Measurements from ENCODE around the gene LINC01488. TPM values are rescaled to one million over a fixed set of nuclear protein-coding genes. Genes with fewer than 3 reads are reported as not detected.
A peak's percentile ranks its signal among the peaks of the same experiment; 100 is the strongest.

Gene LINC01488
- total RNA-seq, 2 donors from 2014 or later = not detected

GRCh38 chr11:69443138-69443967 is 38.1 kb upstream of the LINC01488 start:
- ATAC-seq (peak; percentile 87 to 93), DNase-seq (ENCODE audit: low spot score in 2 of 2) (peak; percentile 77 to 78)
- H3K9me3 Mint-ChIP-seq = no peaks in the 10 kb centered on the region
- no peak overlapping the region for H3K27ac Mint-ChIP-seq
- H3K36me3 Mint-ChIP-seq = no peaks in the 10 kb centered on the region

- no peak for ATAC-seq
- Mint-ChIP-seq H3K27ac (no peak overlapping the region), H3K9me3 (no peaks in the 10 kb centered on the region), H3K36me3 (no peaks in the 10 kb centered on the region)
- no peak for DNase-seq (ENCODE audit: low spot score in 2 of 2)
These were observed 37.5 kb upstream of the LINC01488 start for GRCh38 chr11:69443968-69444364.

DNA sequence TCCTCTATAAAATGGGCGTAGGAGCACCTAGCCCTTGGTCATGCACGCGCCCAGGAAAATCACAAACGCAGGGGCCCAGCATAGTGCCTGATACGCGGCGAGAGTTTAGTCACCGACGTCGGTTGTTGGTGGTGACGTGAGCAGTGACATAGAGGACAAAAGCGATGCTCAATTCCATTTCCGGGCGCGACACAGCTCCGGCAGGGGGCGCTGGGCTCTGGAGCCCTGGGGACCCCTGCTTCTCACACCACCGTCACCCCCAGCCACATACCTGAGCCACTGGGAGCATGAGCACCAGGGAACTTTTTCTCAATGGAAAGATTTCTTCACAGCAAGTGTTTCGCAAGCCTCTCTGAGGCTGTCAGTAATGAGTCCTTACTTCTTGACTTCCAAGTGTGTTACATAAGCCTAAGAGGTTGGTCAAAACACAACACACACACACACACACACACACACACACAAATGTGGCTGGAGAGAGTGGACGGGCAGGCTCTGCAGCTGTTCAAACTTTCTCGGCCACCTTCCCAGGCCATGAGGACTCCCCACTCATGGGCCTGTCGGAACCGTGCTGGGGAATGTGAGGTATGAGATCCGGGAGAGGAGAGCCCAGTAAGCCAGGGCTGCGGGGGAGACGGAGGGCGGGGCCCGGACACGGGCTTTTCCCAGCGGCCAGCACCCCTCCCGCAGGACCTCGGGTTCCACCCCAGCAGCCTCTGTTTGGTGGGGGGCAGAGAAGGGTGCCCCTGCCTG is 36.9 kb upstream of the LINC01488 start:
- no peak for DNase-seq (ENCODE audit: low spot score in 2 of 2)
- no peak overlapping the region for H3K27ac Mint-ChIP-seq
- no peaks in the 10 kb centered on the region for H3K36me3 Mint-ChIP-seq
- H3K9me3 Mint-ChIP-seq = no peaks in the 10 kb centered on the region
- ATAC-seq = no peak

DNA sequence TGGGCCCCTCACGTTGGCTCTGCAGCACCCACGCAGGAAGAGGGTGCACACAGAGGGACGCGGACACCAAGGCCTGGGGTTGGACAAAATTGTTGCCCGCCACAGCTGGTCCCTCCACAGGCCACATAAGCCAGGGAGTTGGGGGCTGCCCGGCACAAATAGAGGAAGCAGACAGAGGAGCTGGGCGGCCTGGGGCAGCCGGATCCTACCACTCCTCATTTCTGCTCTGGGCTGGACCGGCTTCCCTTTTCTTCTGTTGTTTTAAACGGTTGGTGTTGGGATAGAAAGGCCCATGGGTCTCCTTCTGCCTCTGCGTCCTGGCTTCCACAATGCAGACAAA is 36.4 kb upstream of the LINC01488 start:
- no peaks in the 10 kb centered on the region for H3K9me3 Mint-ChIP-seq
- ATAC-seq = no peak
- no peak overlapping the region for H3K27ac Mint-ChIP-seq
- no peaks in the 10 kb centered on the region for H3K36me3 Mint-ChIP-seq
- DNase-seq (ENCODE audit: low spot score in 2 of 2) = no peak

GRCh38 chr11:69446108-69446507 is 35.4 kb upstream of the LINC01488 start:
- no peak overlapping the region for H3K27ac Mint-ChIP-seq
- no peak for DNase-seq (ENCODE audit: low spot score in 2 of 2)
- no peaks in the 10 kb centered on the region for H3K9me3 Mint-ChIP-seq
- H3K36me3 Mint-ChIP-seq = no peaks in the 10 kb centered on the region
- no peak for ATAC-seq

DNA sequence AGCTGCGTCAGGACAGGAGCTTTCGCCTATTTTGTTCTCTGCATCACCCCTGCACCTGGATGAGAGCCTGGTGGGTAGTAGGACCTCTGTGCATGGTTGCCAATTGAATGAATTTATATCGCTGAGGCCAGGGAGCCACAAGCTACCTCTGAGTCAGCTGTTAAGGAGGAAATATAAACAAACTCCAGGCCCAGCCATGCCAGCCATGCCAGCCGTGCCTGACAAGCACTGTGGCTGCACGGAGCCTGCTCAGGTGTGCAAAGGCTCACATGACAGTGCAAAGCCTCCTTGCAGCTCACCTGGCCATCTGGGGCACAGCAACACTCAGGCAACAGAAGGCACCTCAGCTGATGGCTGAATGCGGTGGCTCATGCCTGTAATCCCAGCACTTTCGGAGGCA is 33.7 kb upstream of the LINC01488 start:
- no peaks in the 10 kb centered on the region for H3K9me3 Mint-ChIP-seq
- DNase-seq (ENCODE audit: low spot score in 2 of 2) = no peak

GRCh38 chr11:69448471-69449284 is 32.8 kb upstream of the LINC01488 start:
- Mint-ChIP-seq H3K9me3 (no peaks in the 10 kb centered on the region), H3K27ac (no peak overlapping the region), H3K36me3 (no peaks in the 10 kb centered on the region)
- DNase-seq (ENCODE audit: low spot score in 2 of 2) (no peak), ATAC-seq (no peak)

More for the DNA sequence above, 33.7 kb upstream of the LINC01488 start:
- no peak for ATAC-seq
- Mint-ChIP-seq H3K36me3 (no peaks in the 10 kb centered on the region), H3K27ac (no peak overlapping the region)

- Mint-ChIP-seq H3K36me3 (no peaks in the 10 kb centered on the region), H3K9me3 (no peaks in the 10 kb centered on the region), H3K27ac (no peak overlapping the region)
- no peak for DNase-seq (ENCODE audit: low spot score in 2 of 2)
- no peak for ATAC-seq
These were observed 32.0 kb upstream of the LINC01488 start for GRCh38 chr11:69449320-69450063.

DNA sequence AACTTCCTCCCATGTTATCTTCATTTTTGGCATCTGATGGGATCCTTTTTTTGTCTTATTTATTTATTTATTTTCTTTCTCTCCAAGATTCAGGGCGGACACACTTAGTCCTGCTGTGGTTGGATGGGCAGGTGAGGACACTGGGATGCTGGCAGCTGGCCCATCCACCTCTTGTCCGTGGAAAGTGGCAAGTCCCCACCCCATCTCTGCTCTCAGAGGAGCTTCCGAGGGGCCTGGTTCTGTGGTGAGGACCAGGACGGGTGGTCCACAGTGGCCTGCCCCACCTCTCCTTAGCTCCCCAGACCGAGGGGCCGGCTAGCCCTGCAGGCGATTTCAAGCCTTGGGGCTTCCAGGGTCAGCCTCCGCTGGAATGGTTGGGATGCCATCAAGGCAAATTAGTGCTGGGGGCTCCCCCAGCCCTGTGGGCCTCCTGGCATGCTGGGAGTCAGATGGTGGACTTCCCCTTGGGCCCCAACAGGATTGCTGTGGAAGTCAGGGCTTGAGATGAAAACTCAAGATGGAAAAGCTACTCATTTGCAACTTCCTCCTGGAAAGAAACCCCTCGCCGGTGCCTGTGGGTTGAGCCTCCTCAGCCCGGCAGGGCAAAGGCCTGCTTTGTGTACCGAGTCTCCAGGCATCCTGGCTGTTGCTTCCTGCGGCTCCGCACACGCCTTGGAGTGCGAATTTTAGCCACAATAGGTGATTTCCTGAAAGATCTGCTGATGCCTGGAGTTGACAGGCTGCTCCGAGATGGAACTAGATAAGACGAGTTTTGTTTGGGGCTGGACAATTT is 31.2 kb upstream of the LINC01488 start:
- no peak for DNase-seq (ENCODE audit: low spot score in 2 of 2)
- ATAC-seq = no peak
- Mint-ChIP-seq H3K27ac (no peak overlapping the region), H3K9me3 (no peaks in the 10 kb centered on the region), H3K36me3 (no peaks in the 10 kb centered on the region)

DNA sequence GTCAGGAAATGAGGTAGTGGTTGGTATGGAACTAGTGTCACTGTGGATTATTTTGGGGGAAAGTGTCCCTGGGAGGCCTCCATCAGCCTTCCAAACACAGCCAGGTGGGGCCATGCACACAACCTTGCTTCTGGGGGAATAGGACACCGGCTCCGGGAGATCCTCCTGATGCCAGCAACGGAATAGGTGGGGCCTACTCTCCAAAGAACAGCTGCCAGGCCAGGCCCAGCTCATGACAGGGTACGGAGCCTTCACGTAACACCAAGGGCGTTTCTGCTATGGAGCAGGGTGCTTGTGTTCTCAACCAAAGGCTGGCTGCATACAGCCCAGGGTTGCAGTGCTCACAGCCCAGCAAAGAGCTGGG is 30.6 kb upstream of the LINC01488 start:
- H3K27ac Mint-ChIP-seq = no peak overlapping the region
- ATAC-seq (no peak), DNase-seq (ENCODE audit: low spot score in 2 of 2) (no peak)
- H3K9me3 Mint-ChIP-seq = no peaks in the 10 kb centered on the region
- no peaks in the 10 kb centered on the region for H3K36me3 Mint-ChIP-seq

DNA sequence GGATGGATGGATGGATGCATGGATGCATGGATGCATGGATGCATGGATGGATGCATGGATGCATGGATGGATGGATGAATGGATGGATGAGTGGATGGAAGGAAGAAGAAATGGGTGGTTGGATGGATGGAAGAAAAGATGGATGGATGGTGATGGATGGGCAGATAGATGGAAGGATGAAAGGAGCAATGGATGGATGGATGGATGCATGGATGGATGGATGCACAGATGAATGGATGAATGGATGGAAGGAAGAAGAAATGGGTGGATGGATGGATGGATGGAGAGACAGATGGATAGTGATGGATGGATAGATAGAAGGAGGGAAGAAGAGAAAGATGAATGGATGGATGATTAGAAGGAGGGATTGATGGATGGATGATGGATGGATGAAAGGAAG is 30.2 kb upstream of the LINC01488 start:
- Mint-ChIP-seq H3K9me3 (peaks cover 0 to under 1% of the 10 kb centered on the region in 2 donors), H3K36me3 (no peaks in the 10 kb centered on the region), H3K27ac (no peak overlapping the region)
- DNase-seq (ENCODE audit: low spot score in 2 of 2) (no peak), ATAC-seq (no peak)

DNA sequence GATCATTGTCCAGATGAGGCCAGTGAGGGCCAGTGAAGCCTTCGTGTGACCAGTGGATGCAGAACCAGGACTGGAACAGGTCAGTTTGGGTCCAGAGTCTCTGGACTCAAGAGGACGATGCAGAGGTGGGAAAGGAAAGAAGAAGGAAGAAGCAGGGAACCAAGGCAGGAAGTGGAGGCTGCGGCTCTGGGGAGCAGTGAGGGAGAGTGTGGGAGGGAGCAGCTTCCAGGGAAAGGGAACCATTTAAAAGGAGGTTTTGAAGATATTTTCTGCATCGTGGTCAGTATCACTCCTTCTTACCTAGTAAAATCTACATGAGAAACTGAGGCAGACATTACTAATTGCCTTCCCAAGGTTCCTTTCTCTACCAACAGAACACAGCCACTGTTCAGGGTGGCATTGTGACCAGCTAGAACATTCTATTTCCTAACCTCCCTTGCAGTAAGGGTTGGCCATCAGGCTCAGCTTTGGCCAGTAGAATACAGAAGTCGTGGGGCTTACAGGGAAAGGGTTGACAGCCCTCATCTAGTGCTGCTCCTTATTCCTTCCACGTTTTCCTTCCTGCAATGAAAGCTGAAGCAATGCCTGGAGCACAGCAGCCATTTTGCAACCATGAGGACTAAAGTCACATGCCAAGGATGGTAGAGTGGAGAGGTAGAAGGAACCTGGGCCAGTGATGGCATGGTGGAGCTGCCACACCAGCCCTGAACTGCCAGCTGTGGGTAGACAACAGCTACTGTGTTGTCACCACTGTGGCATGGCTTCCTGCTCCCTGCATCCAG is 29.1 kb upstream of the LINC01488 start:
- ATAC-seq (no peak), DNase-seq (ENCODE audit: low spot score in 2 of 2) (no peak)
- peaks cover 4 to 10% of the 10 kb centered on the region in 2 donors for H3K9me3 Mint-ChIP-seq
- peaks cover 0 to 8% of the 10 kb centered on the region in 2 donors for H3K36me3 Mint-ChIP-seq
- no peak overlapping the region for H3K27ac Mint-ChIP-seq

GRCh38 chr11:69453151-69453550 is 28.3 kb upstream of the LINC01488 start:
- Mint-ChIP-seq H3K27ac (no peak overlapping the region), H3K9me3 (peaks cover 8 to 16% of the 10 kb centered on the region in 2 donors), H3K36me3 (peaks cover 0 to 13% of the 10 kb centered on the region in 2 donors)
- DNase-seq (ENCODE audit: low spot score in 2 of 2) (no peak), ATAC-seq (no peak)

DNA sequence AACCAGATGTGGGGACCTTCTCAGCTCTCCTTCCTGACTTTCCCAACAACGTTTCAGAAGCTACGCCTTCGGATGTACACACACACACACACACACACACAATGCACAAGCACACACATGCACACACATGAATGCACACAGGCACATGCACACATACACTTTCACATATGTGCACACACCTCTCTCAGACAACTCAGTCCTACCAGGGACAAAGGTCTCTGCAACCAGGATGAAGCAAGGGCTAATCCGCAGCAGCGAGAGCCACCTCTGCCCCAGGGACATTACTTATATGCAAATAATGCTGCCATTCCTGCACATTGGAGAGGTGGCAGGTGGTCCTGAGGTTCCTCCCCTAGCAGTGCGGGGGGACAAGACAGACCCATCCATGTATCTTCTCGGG is 27.4 kb upstream of the LINC01488 start:
- peaks cover 0 to 13% of the 10 kb centered on the region in 2 donors for H3K36me3 Mint-ChIP-seq
- DNase-seq (ENCODE audit: low spot score in 2 of 2) (no peak), ATAC-seq (no peak)
- H3K9me3 Mint-ChIP-seq = peaks cover 8 to 18% of the 10 kb centered on the region in 2 donors
- H3K27ac Mint-ChIP-seq = no peak overlapping the region

DNA sequence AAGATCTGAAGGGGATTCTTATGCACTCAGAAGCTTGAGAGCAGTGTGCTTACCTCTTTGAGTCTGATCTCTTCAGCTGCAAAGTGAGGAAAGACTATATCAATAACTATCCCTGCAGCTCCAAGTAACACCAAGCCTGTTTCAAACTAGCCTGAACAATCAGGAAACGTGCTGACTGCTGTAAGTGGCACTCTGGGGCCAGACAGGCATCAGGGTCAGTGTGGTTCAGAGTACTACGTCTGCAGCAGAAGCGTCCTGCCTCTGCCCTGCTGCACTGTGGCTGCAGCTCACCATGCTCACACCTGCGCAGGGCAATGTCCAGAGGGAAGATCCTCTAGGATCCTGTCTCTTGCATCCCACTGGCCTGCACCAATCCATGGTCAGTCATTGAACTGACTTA is 25.5 kb upstream of the LINC01488 start:
- no peak for ATAC-seq
- H3K36me3 Mint-ChIP-seq = peaks cover 11 to 24% of the 10 kb centered on the region in 2 donors
- no peak for DNase-seq (ENCODE audit: low spot score in 2 of 2)
- peaks cover 13 to 30% of the 10 kb centered on the region in 2 donors for H3K9me3 Mint-ChIP-seq
- H3K27ac Mint-ChIP-seq = no peak overlapping the region

Data from activated naive CD4-positive, alpha-beta T cell treated with anti-CD3 and anti-CD28 coated beads, Interleukin-2, amount 50 U/mL, for 72 hours (primary cell).